Chondrocyte (in vitro differentiated cells): ENCODE data around the gene DNAJC7. TPM values are rescaled to one million over a fixed set of nuclear protein-coding genes. Genes with fewer than 3 reads are reported as not detected.
"Not testable (repeated sequence)": the region's sequence is repeated elsewhere in the genome, so short reads cannot be mapped to it uniquely, and the experiment has no call there.

Experiments used
- DNase-seq: peaks from one replicate; pipeline ENCODE4 v3.0.0; 2021; ENCODE audit warnings: mixed read lengths, low spot score
- H3K27ac Mint-ChIP-seq: one replicate; pipeline ENCODE4 v1.8.0; 2021; ENCODE audit warnings: mild to moderate bottlenecking, moderate library complexity, mixed read lengths; ENCODE audit not compliant: unreplicated experiment
- H3K27me3 Mint-ChIP-seq: 2 replicates; pipeline ENCODE4 v1.8.0; 2021; ENCODE audit warnings: low read depth, mixed read lengths
- H3K36me3 Mint-ChIP-seq: 2 replicates; pipeline ENCODE4 v1.8.0; 2021; ENCODE audit warnings: low read depth, mixed read lengths
- H3K4me1 Mint-ChIP-seq: 2 replicates; pipeline ENCODE4 v1.8.0; 2021; ENCODE audit warnings: low read depth, mild to moderate bottlenecking, mixed read lengths
- H3K4me3 Mint-ChIP-seq: one replicate; pipeline ENCODE4 v1.8.0; 2021; ENCODE audit warnings: mild to moderate bottlenecking, moderate library complexity, mixed read lengths; ENCODE audit not compliant: unreplicated experiment
- H3K9me3 Mint-ChIP-seq: 2 replicates; pipeline ENCODE4 v1.8.0; 2021; ENCODE audit warnings: low read depth, mixed read lengths
- CTCF ChIP-seq: fragments of 200-600 bp; sonication (generic); IDR thresholded peaks from 2 replicates; pipeline ENCODE4 v1.5.0; 2021; ENCODE audit warnings: antibody characterized with exemption, mild to moderate bottlenecking, moderate library complexity
- total RNA-seq: library from RNA; stranded (reverse); gene quantifications from 3 replicates; pipeline ENCODE4 v1.2.1, GENCODE V29; 2021

Gene DNAJC7
- total RNA-seq, 1 donor from 2014 or later: 51.2 TPM

- no peak overlapping the region for H3K4me3 Mint-ChIP-seq
- H3K36me3 Mint-ChIP-seq: no peaks in the 10 kb centered on the region
- H3K4me1 Mint-ChIP-seq: peaks cover 60% of the 10 kb centered on the region
- no peak for DNase-seq
- peak overlapping the region; percentile 77 for H3K27ac Mint-ChIP-seq
- no peaks in the 10 kb centered on the region for H3K27me3 Mint-ChIP-seq
- no peaks in the 10 kb centered on the region for H3K9me3 Mint-ChIP-seq
- no peak for TF ChIP-seq CTCF
Measured at GRCh38 chr17:42010898-42011516, 6.2 kb downstream of the DNAJC7 start.

DNA sequence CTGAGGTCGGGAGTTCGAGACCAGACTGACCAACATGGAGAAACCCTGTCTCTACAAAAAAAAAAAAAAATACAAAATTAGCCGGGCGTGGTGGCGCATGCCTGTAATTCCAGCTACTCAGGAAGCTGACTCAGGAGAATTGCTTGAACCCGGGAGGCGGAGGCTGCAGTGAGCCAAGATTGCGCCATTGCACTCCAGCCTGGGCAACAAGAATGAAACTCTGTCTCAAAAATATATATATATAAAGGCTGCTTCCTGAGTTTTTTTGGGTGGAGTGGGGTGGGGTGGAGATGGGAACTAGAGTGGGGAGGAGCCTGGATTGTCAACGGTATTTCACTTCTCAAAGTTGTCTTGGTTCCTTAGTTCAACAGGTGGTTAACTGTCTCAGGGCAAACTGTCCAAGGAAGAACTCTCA lies 7.0 kb downstream of the DNAJC7 start:
- not testable (repeated sequence) for H3K9me3 Mint-ChIP-seq, H3K4me3 Mint-ChIP-seq, DNase-seq, H3K36me3 Mint-ChIP-seq, H3K27me3 Mint-ChIP-seq
- H3K4me1 Mint-ChIP-seq: peaks cover 54% of the 10 kb centered on the region
- H3K27ac Mint-ChIP-seq: peak overlapping the region; percentile 77

- no peak for DNase-seq
- Mint-ChIP-seq H3K27ac (no peak overlapping the region), H3K9me3 (no peaks in the 10 kb centered on the region), H3K4me1 (peaks cover 54% of the 10 kb centered on the region), H3K4me3 (no peak overlapping the region), H3K27me3 (no peaks in the 10 kb centered on the region), H3K36me3 (no peaks in the 10 kb centered on the region)
- TF ChIP-seq CTCF: peak; percentile 22
Measured at GRCh38 chr17:42009170-42009569, 8.1 kb downstream of the DNAJC7 start.

GRCh38 chr17:42005166-42005565 lies 12.1 kb downstream of the DNAJC7 start:
- no peak overlapping the region for H3K27ac Mint-ChIP-seq
- H3K4me3 Mint-ChIP-seq: no peak overlapping the region
- TF ChIP-seq CTCF: no peak

GRCh38 chr17:42002792-42003301 lies 14.4 kb downstream of the DNAJC7 start:
- DNase-seq: no peak
- no peaks in the 10 kb centered on the region for H3K9me3 Mint-ChIP-seq
- H3K36me3 Mint-ChIP-seq: peaks cover 11% of the 10 kb centered on the region
- H3K27me3 Mint-ChIP-seq: no peaks in the 10 kb centered on the region
- no peak for TF ChIP-seq CTCF
- peak overlapping the region; percentile 65 for H3K27ac Mint-ChIP-seq
- no peak overlapping the region for H3K4me3 Mint-ChIP-seq
- H3K4me1 Mint-ChIP-seq: peaks cover 21% of the 10 kb centered on the region

More at GRCh38 chr17:42005166-42005565, 12.1 kb downstream of the DNAJC7 start:
- peaks cover 34% of the 10 kb centered on the region for H3K4me1 Mint-ChIP-seq
- no peaks in the 10 kb centered on the region for H3K27me3 Mint-ChIP-seq
- no peaks in the 10 kb centered on the region for H3K9me3 Mint-ChIP-seq
- H3K36me3 Mint-ChIP-seq: peaks cover 8% of the 10 kb centered on the region
- DNase-seq: no peak
